PC-3 (cell line): ENCODE results near the gene EIF2A.
"Not testable (repeated sequence)": the region's sequence is repeated elsewhere in the genome, so short reads cannot be mapped to it uniquely, and the experiment has no call there.

ENCODE experiments used
- CTCF ChIP-seq: fragments of 300-600 bp; sonication (generic); conservative IDR thresholded peaks from 2 replicates; pipeline ENCODE4 v1.5.1; 2017; ENCODE audit warnings: antibody characterized with exemption, low read depth, mild to moderate bottlenecking, low read length
- EZH2 ChIP-seq: fragments of 300-600 bp; sonication (generic); IDR thresholded peaks from one replicate; pipeline ENCODE4 v1.6.1; 2017; ENCODE audit warnings: antibody characterized with exemption, mild to moderate bottlenecking, low read length; ENCODE audit not compliant: unreplicated experiment
- EZH2phosphoT487 ChIP-seq: fragments of 300-600 bp; sonication (generic); IDR thresholded peaks from 2 replicates; pipeline ENCODE4 v1.6.1; 2018; ENCODE audit warnings: mild to moderate bottlenecking, antibody characterized with exemption, low read length, borderline replicate concordance

- not testable (repeated sequence) for TF ChIP-seq CTCF, EZH2phosphoT487, EZH2
Measured at GRCh38 chr3:150500960-150501359, 45.6 kb upstream of the EIF2A start.
